Anterior cingulate cortex (tissue), 58 donors: ENCODE results near the gene RPS16.
"Not testable (repeated sequence)": the region's sequence is repeated elsewhere in the genome, so short reads cannot be mapped to it uniquely, and the experiment has no call there.

Experiments used
- DNase-seq, 58 donors: peaks; one replicate each; lab custom pipeline; 2025; lab: John Stamatoyannopoulos, UW

Gene RPS16

DNA sequence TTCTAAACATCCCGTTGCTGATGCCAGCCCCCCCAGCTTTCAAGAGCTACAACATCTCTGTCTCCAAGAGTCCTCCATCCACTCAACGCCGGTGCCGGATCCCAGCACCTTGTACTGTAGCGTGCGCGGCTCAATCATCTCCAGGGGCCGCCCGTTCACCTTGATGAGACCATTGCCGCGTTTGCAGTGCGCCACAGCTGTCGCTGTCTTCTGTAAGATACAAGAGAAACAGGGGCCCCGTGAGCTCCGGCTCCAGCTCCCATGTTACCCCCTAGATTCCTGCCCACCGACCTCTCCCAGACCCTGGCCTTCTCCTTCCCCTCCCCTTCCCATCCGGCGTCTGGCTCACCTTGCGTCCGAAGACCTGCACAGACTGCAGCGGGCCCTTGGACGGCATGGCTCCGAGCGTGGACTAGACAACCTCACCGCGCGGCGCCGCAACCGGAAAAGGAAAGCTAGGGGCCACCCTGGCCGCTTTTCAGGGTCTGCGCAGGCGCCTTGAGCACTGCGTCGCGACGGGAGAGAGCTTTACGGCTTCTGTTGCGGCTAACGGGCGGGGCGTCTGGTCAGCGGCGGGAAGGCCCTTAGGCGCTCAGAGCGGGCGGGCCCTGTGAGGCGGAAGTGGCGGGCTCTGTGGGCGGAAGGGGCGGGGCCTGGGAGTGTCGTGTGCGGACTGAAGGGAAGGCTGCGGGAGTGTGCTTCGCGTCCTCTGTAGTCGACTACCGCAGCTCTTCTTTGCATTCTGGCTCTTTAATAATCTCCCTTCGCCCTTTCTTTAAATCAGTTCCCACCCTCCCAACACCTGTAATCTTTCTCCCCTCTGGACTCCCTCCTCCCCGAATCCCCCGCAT is at the start of gene RPS16:
TSS of gene RPS16 (minus strand) at position 451 of the 851 bp plus-strand sequence. CDS start at position 397, 54 bp downstream.
- DNase-seq: peak; percentile 87 to 99 (median 97)

DNA sequence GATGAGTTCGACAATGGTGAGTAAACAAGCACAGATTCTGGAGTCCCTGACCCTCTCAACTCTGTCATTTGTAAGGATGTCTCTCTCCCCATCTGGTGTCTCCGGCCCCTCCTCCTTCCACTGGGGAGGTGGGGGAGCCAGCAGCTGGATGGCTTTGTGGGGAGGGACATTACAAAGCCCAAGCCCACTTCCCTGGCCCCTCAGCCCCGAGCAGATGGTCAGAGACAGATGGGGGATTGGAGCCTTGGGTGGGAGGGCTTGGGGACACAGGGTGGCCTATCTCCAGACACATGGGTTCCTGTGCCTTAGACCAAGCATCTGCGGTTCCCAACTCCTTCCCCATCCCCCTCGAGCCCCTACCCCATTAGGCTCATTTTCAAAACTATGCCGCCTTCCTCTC is 47.4 kb upstream of the RPS16 start:
- no peak for DNase-seq

DNA sequence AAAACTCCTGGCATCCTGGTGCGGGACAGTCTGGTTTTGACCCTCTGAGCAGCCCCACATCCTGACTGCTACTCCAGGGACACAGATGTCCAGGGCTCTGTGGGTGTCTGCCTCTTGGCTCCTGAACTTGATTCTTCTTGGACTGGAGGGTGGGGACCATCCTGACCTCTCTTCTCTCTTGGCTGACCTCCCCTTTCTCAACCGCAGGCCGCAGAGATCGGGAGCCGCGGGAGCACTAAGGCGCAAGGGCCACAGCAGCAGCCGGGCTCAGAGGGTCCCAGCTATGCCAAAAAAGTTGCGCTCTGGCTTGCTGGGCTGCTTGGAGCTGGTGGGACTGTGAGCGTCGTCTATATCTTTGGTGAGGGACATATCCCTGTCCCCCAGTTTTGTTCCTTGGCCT is 45.9 kb upstream of the RPS16 start:
- no peak for DNase-seq

DNA sequence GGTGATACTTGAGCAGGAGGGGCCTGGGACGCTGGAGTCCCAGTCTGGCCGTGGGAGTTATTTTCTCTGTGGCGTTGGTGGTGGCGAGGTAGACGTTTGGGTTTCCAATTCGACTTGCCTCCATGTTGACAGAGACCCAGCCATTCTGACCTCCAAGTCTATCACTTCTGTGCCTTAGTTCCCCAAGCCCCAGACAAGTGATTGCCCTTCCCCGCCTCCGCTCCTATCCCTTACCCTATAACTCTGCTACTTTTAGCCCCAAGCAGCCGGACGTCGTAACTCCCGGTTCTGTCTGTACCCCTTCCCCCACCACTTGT is 45.4 kb upstream of the RPS16 start:
- no peak for DNase-seq

DNA sequence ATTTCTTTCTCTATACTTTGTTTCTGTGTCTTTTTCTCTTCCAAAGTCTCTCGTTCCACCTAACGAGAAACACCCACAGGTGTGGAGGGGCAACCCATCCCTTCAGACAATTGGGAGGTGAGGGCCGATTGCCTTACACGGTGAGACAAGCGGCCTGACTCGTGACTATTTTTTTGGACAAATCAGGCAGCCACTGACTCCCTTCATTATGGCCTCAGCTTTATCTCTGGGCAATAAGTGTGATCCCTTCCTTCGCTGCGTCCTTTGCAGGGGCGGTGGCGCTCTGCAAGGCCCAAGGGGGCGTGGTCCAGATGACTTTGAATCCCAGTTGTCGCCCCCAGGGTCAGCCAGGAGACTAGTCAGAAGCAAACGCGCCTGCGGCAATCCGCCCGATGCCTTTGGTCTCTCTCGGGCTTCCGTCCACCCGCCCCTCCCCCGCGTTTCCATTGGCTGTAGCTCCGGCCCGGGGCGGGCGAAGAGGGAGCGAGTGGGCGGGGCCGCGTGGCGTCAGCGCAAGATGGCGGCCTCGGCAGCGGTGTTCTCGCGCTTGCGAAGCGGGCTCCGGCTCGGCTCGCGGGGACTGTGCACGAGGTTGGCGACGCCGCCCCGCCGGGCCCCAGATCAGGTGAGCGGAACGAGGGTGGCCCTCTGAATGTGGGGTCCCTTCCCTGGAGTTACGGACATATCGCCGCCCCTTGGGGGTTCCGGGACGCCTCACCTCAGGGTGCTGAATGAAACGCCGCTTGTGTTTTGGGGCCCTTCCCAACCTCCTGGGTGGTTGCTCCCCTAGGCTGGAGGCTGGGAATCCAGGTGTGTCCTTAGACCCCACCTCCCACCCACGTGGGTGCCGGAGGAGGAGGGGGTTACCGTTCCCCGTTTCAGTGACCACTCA is 44.8 kb upstream of the RPS16 start, which contains the start of gene TIMM50:
TSS of gene TIMM50 (plus strand) at position 502 of the 892 bp plus-strand sequence. CDS start at position 518, 16 bp downstream.
- DNase-seq: peak; percentile 51 to 97 (median 92)

DNA sequence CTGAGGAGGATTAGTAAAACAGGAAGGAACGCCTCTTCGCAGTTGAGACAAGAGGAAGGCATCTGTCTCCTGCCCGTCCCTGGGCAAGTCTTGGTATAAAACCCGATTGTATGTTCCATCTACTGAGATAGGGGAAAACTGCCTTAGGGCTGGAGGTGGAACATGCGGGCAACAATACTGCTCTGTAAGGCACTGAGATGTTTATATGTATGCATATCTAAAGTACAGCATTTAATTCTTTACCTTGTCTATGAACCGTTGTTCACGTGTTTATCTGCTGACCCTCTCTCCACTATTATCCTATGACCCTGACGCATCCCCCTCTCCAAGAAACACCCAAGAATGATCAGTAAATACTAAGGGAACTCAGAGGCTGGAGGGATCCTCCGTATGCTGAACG is 44.2 kb upstream of the RPS16 start:
- DNase-seq: peak in 1 of 58 donors; percentile 6

DNA sequence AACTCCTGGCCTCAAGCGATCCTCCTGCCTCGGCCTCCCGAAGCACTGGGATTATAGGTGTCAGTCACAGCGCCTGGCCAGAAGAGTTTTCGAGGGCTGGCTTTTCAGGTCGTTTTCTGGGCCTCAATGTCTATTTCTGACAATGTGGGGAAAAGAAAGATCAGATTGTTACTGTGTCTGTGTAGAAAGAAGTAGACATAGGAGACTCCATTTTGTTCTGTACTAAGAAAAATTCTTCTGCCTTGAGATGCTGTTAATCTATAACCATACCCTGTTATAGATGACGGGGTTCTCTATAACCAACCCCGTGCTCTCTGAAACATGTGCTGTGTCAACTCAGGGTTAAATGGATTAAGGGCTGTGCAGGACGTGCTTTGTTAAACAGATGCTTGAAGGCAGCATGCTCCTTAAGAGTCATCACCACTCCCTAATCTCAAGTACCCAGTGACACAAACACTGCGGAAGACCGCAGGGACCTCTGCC is 43.6 kb upstream of the RPS16 start:
- not testable (repeated sequence) for DNase-seq

DNA sequence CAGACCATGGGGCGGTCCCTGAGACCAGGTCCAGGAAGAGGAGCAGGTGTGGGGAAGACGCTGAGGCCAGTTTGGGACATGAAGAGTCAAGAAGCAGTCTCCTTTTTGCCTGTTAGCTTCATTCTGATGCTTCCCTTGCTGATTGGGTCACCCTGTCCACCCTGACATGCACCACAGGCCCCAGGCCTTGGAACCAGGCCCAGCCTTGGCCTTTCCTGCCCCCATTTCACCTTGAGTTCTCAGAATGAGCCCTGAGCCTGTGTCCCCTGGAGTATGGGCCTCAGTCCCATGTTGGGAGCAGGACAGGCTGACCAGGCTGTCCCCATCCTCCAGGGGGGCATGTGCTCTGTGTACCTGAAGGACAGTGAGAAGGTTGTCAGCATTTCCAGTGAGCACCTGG is 40.0 kb upstream of the RPS16 start:
- DNase-seq: no peak

DNA sequence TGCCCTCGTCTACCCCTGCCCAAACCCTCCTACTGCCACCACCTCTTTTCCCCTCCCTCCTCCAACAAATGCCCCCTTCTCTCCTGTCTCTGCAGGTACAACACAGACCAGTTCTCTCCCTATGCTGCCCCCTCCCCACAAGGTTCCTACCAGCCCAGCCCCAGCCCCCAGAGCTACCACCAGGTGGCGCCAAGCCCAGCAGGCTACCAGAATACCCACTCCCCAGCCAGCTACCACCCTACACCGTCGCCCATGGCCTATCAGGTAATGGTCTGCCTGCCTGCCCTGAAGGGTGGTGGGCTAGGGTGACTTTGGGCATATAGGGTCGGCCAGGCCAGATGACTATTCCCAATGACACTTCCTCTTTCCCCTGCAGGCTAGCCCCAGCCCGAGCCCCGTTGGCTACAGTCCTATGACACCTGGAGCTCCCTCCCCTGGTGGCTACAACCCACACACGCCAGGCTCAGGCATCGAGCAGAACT is 38.4 kb upstream of the RPS16 start:
- peak in 33 of 58 donors; percentile 3 to 63 (median 14) for DNase-seq

DNA sequence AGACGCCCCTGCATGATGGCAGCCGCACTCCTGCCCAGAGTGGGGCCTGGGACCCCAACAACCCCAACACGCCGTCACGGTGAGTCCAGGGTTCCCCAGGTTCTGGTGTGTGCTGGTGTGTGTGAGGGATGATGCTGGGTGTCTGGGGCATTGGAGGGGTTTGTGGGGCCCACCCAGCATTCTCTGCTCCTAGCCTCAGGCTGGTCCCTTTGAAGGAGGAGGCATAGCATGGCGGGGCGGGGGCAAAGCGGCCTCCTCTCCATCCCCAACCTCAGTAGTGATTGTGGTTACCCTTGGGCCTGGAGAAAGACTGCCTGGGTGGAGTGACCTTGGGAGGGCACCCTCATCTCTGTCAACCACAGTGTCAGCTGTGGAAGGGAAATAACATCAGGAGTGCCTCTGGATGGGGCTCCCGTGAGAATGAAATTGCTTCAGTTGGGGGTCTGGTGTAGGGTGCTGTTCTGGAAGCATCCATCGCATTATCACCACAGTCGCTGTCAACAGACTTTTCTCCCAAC is 37.8 kb upstream of the RPS16 start:
- DNase-seq: no peak

DNA sequence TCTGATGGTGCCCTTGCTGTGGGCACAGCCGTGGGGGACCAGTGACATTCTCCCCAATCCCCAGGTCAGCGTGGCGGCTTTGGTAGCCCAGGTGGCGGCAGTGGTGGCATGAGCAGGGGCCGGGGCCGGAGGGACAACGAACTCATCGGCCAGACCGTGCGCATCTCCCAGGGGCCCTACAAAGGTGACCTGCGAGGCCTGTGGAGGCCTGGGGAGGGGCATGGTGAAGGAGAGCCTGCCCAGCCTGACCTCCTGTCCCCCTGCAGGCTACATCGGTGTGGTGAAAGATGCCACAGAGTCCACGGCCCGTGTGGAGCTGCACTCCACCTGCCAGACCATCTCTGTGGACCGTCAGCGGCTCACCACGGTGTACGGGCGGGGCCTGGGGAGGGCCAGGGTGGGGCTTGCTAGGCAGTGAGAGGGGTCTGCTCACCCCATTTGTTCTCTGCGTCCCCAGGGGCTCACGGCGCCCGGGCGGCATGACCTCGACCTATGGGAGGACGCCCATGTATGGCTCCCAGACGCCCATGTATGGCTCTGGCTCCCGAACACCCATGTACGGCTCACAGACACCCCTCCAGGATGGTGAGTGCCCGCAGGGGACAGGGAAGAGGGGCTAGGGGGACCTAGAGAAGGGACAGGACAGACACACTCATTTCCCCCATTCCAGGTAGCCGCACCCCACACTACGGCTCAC is 37.1 kb upstream of the RPS16 start:
- DNase-seq: no peak

DNA sequence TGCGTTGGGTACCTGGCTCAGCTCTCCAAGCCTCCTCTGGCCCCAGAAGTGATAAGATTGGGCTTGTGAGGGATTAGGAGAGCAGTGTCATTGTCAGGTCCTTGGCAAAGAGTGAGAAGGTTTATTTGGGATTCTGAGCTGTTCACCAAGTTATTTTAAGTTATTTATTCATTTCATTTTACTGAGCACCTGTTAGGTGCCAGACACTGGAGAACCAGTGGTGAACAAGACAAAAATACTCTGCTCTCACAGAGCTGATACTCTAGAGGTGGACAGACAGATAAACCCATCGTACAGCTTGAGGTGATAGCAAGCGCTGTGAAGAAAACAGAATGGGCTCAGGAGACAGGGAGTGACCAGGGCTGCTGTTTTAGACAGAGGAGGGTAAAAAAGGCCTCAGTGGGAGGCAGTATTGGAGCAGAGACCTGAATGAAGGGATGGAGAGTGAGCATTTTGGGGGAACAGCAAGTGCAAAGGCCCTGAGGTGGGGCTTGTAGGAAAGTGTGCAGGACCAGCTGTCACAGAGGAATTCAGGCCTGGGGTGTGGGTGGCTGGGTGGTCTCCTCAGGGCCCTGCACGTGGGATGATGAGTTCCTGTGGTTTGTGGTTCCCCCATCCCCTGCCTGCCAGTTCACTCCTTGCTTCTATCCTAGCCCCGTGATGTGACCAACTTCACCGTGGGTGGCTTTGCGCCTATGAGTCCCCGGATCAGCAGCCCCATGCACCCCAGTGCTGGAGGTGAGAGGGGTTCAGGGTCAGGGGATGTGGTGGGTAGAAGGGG is 36.2 kb upstream of the RPS16 start:
- no peak for DNase-seq

DNA sequence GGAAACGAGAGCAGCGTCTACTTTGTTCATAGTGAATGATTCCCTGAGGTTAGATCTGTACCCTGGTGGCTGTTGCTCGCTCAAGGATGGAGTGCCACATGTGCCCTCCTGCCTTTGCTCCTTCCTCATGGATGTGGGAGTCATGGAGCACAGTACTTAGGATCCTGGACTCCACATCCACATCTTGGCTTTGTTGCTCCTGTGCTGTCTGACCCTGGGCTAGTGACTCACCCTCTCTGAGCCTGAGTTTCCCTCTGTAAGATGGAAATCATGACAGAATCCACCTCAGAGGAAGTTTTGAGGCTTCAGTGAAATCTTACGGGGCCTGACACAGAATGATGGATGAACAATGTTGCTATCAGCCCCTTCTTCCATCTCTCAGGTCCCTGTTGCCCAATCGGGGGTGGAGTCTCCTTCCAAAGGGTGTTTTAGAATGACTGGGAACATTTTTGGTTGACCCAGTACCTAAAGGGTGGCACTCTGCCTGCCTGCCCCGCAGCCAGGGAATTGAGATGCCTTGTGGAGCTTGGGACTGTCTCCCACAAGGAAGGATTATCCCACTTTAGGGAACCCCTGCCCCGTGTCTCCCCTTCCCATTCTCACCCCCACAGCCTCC is 35.1 kb upstream of the RPS16 start:
- DNase-seq: no peak

DNA sequence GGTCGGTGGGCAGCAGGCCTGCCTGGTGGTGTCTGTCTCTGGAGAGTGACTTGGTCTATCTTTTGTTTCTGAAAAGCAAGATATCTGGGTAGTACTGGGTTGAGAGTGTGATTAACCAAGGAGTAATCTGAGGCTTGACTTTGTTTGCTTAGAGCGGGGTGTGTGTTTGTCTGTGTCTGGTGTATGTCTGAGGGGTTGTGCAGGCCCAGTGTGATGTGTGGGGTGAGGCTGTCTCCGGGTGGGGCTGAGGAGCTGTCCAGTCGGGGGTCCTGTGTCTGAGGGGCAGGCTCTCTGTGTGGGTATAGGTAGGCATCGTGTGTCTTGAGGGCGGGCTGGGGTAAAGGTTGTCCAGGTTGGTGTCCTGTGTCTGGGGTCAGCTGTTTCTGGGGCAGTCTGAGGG is 33.8 kb upstream of the RPS16 start:
- no peak for DNase-seq

DNA sequence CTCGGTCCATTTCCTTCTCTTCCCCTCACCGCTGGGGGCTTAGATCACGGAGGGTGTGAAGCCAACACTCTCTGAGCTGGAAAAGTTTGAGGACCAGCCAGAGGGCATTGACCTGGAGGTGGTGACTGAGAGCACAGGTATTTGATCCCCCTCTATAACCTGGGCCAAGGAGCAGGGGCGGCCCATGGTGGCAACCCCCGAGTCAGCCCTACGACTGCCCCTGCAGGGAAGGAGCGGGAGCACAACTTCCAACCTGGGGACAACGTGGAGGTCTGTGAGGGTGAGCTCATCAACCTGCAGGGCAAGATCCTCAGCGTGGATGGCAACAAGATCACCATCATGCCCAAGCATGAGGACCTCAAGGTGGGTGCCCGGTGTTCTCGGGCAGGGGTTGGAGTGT is 33.3 kb upstream of the RPS16 start:
- DNase-seq: no peak

DNA sequence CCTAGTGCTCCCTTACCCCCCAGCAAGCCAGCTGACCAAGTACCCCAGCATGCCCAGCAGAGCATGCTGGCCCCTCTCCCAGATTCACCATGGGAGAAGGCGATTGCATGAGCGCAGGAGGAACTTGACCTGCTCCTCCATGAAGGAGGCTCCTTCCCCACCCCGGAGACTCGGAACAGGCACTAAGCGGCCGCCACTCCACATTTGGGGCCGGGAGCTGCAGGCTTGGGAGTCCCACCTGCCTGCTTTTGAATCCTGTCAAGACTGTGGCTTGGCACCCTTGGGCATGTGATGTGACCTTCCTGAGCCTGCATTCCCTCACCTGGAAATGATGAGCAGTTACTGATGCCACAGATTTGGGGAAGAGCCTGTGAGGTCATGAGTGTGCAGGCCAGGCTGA is 32.2 kb upstream of the RPS16 start:
- no peak for DNase-seq

DNA sequence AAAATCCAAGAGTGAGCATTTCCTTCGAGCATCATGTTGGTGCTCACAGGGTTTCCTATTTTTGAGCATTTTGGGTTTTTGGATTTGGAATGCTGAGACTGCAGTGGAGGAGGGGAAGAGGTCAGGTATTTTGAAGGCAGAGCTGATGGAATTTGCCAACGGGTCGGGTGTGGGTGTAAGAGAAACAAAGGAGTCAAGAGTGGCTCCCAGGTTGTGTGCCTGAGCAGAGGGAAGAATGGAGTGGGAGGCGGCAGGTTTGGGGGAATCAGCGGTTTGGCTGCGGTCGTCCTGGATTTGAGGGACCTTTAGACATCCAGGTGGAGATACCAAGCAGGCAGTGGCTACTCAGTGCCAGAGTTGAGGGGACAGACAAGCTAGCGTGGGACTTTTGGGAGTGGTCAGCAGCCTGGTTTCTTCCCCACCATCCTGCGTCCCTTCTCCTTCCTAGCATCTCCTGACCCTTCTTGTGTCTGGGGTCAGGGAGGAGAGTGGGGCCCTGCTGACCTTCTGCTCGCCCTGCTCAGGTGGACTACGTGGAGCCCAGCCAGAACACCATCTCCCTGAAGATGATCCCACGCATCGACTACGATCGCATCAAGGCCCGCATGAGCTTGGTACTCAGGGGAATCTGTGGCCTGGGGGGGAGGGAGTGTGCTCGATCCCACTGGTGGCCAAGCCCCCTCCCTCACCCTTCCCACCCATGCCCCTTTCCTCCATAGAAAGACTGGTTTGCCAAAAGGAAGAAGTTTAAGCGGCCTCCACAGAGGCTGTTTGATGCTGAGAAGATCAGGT is 30.4 kb upstream of the RPS16 start:
- no peak for DNase-seq

DNA sequence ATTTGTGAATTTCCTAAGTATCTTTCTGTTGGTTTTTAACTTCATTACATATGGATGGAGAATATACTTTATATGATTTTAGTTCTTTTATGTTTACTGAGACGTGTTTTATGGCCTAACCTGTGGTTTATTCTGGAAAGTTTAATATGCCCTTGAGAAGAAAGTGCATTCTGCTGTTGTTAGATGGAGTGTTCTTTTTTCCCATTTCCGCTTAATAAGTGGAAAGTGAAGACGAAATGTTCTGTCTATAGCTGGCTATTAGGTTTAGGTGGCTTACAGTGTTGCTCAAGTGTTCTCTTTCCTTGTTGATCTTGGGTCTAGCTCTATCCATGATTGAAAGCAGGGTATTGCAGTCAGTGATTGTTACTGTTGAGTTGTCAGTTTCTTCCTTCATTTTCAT is 27.7 kb upstream of the RPS16 start:
- DNase-seq: no peak
